H1 (cell line): ENCODE results near the gene KRT85. TPM values are rescaled to one million over a fixed set of nuclear protein-coding genes. Genes with fewer than 3 reads are reported as not detected.
A peak's percentile ranks its signal among the peaks of the same experiment; 100 is the strongest.

Experiments
- CTCF ChIA-PET: fragments of 300-600 bp; sonication (Branson Sonifier 250); formaldehyde crosslinking; loops from one replicate; lab custom pipeline; 2021; ENCODE audit not compliant: partially characterized antibody; lab: Charles Lee
- POLR2A ChIA-PET: fragments of 300-600 bp; sonication (Branson Sonifier 250); formaldehyde crosslinking; loops from one replicate; lab custom pipeline; 2021; ENCODE audit warnings: inconsistent platforms; ENCODE audit not compliant: partially characterized antibody; lab: Charles Lee
- DNase-seq, 2 experiments: peaks; one replicate each; pipeline versions ENCODE4 v3.0.0 to v3.0.0-alpha.2; 2010 to 2022; ENCODE audit warnings: low spot score in 2 of 2, low read depth in 1 of 2, mixed read lengths in 1 of 2
- FAIRE-seq: peaks from 2 replicates; lab custom pipeline; 2011; peaks lifted over from hg19 to GRCh38; lab: Jason Lieb, UNC
- H2AFZ ChIP-seq: 2 replicates; pipeline ENCODE4 v1.8.1; 2012; ENCODE audit warnings: low read length, inconsistent platforms
- H2AK5ac ChIP-seq: 2 replicates; pipeline ENCODE4 v1.6.1; 2013; ENCODE audit warnings: low read depth, low read length
- H2BK120ac ChIP-seq: replicated peaks from 2 replicates; pipeline ENCODE3; 2013; ENCODE audit warnings: low read depth, low read length, inconsistent platforms
- H2BK12ac ChIP-seq: 2 replicates; pipeline ENCODE4 v1.6.1; 2013; ENCODE audit warnings: low read depth, low read length
- H2BK15ac ChIP-seq: 2 replicates; pipeline ENCODE4 v1.6.1; 2013; ENCODE audit warnings: low read length
- H2BK20ac ChIP-seq: 2 replicates; pipeline ENCODE4 v1.6.1; 2013; ENCODE audit warnings: low read length
- H2BK5ac ChIP-seq: 2 replicates; pipeline ENCODE4 v1.6.1; 2013; ENCODE audit warnings: low read depth, low read length
- H3K14ac ChIP-seq: 2 replicates; pipeline ENCODE4 v1.6.1; 2013; ENCODE audit warnings: inconsistent platforms; ENCODE audit not compliant: insufficient read length
- H3K18ac ChIP-seq: 2 replicates; pipeline ENCODE4 v1.6.1; 2013; ENCODE audit warnings: low read length; ENCODE audit errors: extremely low read depth
- H3K23ac ChIP-seq: 2 replicates; pipeline ENCODE4 v1.6.1; 2013; ENCODE audit warnings: inconsistent platforms; ENCODE audit not compliant: insufficient read length
- H3K23me2 ChIP-seq: 2 replicates; pipeline ENCODE4 v1.6.1; 2013; ENCODE audit warnings: low read depth, low read length
- H3K27ac ChIP-seq: 2 replicates; pipeline ENCODE4 v1.6.1; 2011; ENCODE audit warnings: low read depth, low read length, inconsistent platforms
- H3K27me3 ChIP-seq, 4 experiments: replicated peaks in 1 of 4; 1 replicate in 1 of 4; 2 replicates in 3 of 4; pipeline versions ENCODE4 v1.6.1 to v1.8.1; 2011 to 2013; ENCODE audit warnings: low read length in 3 of 4, mild to moderate bottlenecking in 3 of 4, inconsistent platforms in 2 of 4, mixed read lengths in 2 of 4, moderate library complexity in 1 of 4; ENCODE audit not compliant: control insufficient read depth in 3 of 4, insufficient read depth in 3 of 4; ENCODE audit errors: extremely low read depth in 1 of 4
- H3K36me3 ChIP-seq, 4 experiments: 2 replicates each; pipeline versions ENCODE4 v1.6.1 to v1.8.1; 2011 to 2013; ENCODE audit warnings: mild to moderate bottlenecking in 4 of 4, low read length in 3 of 4, moderate library complexity in 2 of 4, control low read depth in 1 of 4, inconsistent platforms in 1 of 4; ENCODE audit not compliant: insufficient read depth in 4 of 4, control insufficient read depth in 2 of 4
- H3K4ac ChIP-seq: replicated peaks from 2 replicates; pipeline ENCODE3; 2013; ENCODE audit warnings: low read length, low read depth, mixed read lengths, inconsistent platforms; ENCODE audit not compliant: insufficient read length
- H3K4me1 ChIP-seq, 4 experiments: replicated peaks in 1 of 4; 1 replicate in 1 of 4; 2 replicates in 3 of 4; pipeline versions ENCODE4 v1.6.1 to v1.8.1; 2011 to 2013; ENCODE audit warnings: low read length in 3 of 4, inconsistent platforms in 2 of 4, mixed read lengths in 1 of 4; ENCODE audit not compliant: insufficient read depth in 4 of 4, control insufficient read depth in 3 of 4
- H3K4me2 ChIP-seq, 2 experiments: 2 replicates each; pipeline versions ENCODE4 v1.6.1 to v1.8.1; 2011 to 2013; ENCODE audit warnings: low read depth in 2 of 2, low read length in 2 of 2, control low read depth in 1 of 2, inconsistent platforms in 1 of 2, mild to moderate bottlenecking in 1 of 2; ENCODE audit not compliant: insufficient read depth in 1 of 2
- H3K4me3 ChIP-seq, 4 experiments: fragments of 200-600, 300-600 bp in 1 of 4; sonication (generic), shearing (Covaris generic), sonication (Bioruptor Twin) in 1 of 4; 2 replicates each; pipeline versions ENCODE4 v1.5.1 to v1.8.1; 2011 to 2016; ENCODE audit warnings: low read length in 4 of 4, low read depth in 3 of 4, control low read depth in 2 of 4, inconsistent platforms in 2 of 4, mild to moderate bottlenecking in 2 of 4, mixed read lengths in 1 of 4, moderate library complexity in 1 of 4; ENCODE audit not compliant: insufficient read depth in 2 of 4; ENCODE audit errors: extremely low read depth in 1 of 4
- H3K56ac ChIP-seq: replicated peaks from 2 replicates; pipeline ENCODE3; 2013; ENCODE audit warnings: low read depth, mild to moderate bottlenecking, mixed read lengths, low read length, inconsistent platforms; ENCODE audit not compliant: insufficient read length
- H3K79me1 ChIP-seq: 2 replicates; pipeline ENCODE4 v1.6.1; 2013; ENCODE audit warnings: low read depth, low read length, control low read depth
- H3K79me2 ChIP-seq, 2 experiments: 2 replicates each; pipeline versions ENCODE4 v1.6.1 to v1.8.1; 2012 to 2013; ENCODE audit warnings: low read length in 2 of 2, mild to moderate bottlenecking in 2 of 2, inconsistent platforms in 1 of 2; ENCODE audit not compliant: insufficient read depth in 2 of 2, control insufficient read depth in 1 of 2
- H3K9ac ChIP-seq, 4 experiments: replicated peaks in 1 of 4; 1 replicate in 1 of 4; 2 replicates in 3 of 4; pipeline versions ENCODE4 v1.6.1 to v1.8.1; 2011 to 2013; ENCODE audit warnings: low read depth in 3 of 4, low read length in 3 of 4, control low read depth in 2 of 4, mild to moderate bottlenecking in 2 of 4, moderate library complexity in 2 of 4, inconsistent platforms in 1 of 4; ENCODE audit errors: extremely low read depth in 1 of 4
- H3K9me3 ChIP-seq, 2 experiments: 2 replicates each; pipeline versions ENCODE4 v1.6.1 to v1.8.1; 2012 to 2013; ENCODE audit warnings: mild to moderate bottlenecking in 2 of 2, moderate library complexity in 2 of 2, control low read depth in 1 of 2, inconsistent platforms in 1 of 2, low read depth in 1 of 2, low read length in 1 of 2, mixed read lengths in 1 of 2; ENCODE audit not compliant: insufficient read depth in 2 of 2
- H4K20me1 ChIP-seq, 2 experiments: replicated peaks in 1 of 2; 2 replicates each; pipeline versions ENCODE3 to v1.8.1; 2011 to 2013; ENCODE audit warnings: inconsistent platforms in 2 of 2, low read length in 2 of 2, mild to moderate bottlenecking in 1 of 2; ENCODE audit not compliant: insufficient read depth in 2 of 2, control insufficient read depth in 1 of 2
- H4K5ac ChIP-seq: 2 replicates; pipeline ENCODE4 v1.6.1; 2013; ENCODE audit warnings: low read length, low read depth, mixed read lengths, inconsistent platforms; ENCODE audit not compliant: insufficient read length
- H4K8ac ChIP-seq: 2 replicates; pipeline ENCODE4 v1.8.0; 2013; ENCODE audit warnings: mild to moderate bottlenecking, moderate library complexity, low read length, inconsistent platforms; ENCODE audit not compliant: insufficient read depth; ENCODE audit errors: extremely low read depth
- H4K91ac ChIP-seq: replicated peaks from 2 replicates; pipeline ENCODE3; 2013; ENCODE audit warnings: low read length, mixed read lengths, inconsistent platforms; ENCODE audit not compliant: insufficient read length
- MAFK ChIP-seq: IDR thresholded peaks from 2 replicates; pipeline ENCODE4 v1.6.1; 2012; ENCODE audit warnings: low read depth, mild to moderate bottlenecking, improper control_type of control experiment, low read length
- SIRT6 ChIP-seq: IDR thresholded peaks from one replicate; pipeline ENCODE4 v1.7.1; 2012; ENCODE audit warnings: low read length, inconsistent platforms
- SP1 ChIP-seq: IDR thresholded peaks from 2 replicates; pipeline ENCODE4 v1.6.1; 2011; ENCODE audit warnings: low read depth, low read length
- SRF ChIP-seq: IDR thresholded peaks from 2 replicates; pipeline ENCODE4 v1.6.1; 2011; ENCODE audit warnings: mild to moderate bottlenecking, low read depth, low read length, moderate library complexity
- WGBS, 2 experiments: shearing (Covaris generic) in 1 of 2; methylation state at CpG; one replicate each; pipeline versions ENCODE4 v1.1.6 to v1.1.7; 2013 to 2015; ENCODE audit warnings: low lambda C conversion rate in 2 of 2, mixed read lengths in 2 of 2, inconsistent platforms in 1 of 2, low coverage in 1 of 2, missing lambda C conversion rate in 1 of 2; ENCODE audit not compliant: insufficient replicate concordance in 2 of 2, insufficient coverage in 1 of 2, insufficient read length in 1 of 2; ENCODE audit errors: extremely low coverage in 1 of 2, missing lambda C conversion rate in 1 of 2; 5-methylcytosine and 5-hydroxymethylcytosine counted together
- polyA plus RNA-seq, 7 experiments: library from polyadenylated mRNA; depleted of rRNA in 3 of 7; stranded (reverse) in 5 of 7; unstranded in 2 of 7; fragments of >200 nt in 5 of 7; fragments of 200-250 nt in 2 of 7; gene quantifications; 1 replicate in 5 of 7; 2 replicates in 1 of 7; 4 replicates in 1 of 7; pipeline versions ENCODE4 v1.2.1 to v1.2.3, GENCODE V29; 2011 to 2013; ENCODE audit warnings: missing spikeins in 2 of 7, mixed read lengths in 2 of 7
- total RNA-seq: library from RNA; stranded (reverse); fragmentation: NEBNext Ultra II Directional; extraction: Animal tissue kit (Norgen Biotek cat#: 25700); gene quantifications from 2 replicates; pipeline ENCODE4 v1.2.1, GENCODE V29; 2021

KRT85 gene
- total and polyA plus RNA-seq, 2 of the 8 experiments (the other 6 are each of a cell fraction or from before 2014, with no cell fraction given): not detected

- no peaks in the 10 kb centered on the region for H3K36me3 ChIP-seq
- WGBS, 2 experiments: 84% methylated on average over 3 of the region's 3 CpGs; no CpG with 5 or more reads in 1 of the 2 experiments
- no peak overlapping the region for H3K4me2 ChIP-seq
- TF ChIP-seq SIRT6 (no peak), SP1 (no peak), SRF (no peak), MAFK (peak; percentile 27; the same call in 1 of the 2 replicates)
- H2BK15ac ChIP-seq: no peak overlapping the region
- CTCF ChIA-PET: interaction anchor here (0.7 to 3.9 kb wide), 5 partner anchors 9 to 546 kb away, joined by 3 to 14 read pairs (median 4); partner anchors contain the start of gene KRT73
- H2BK5ac ChIP-seq: no peak overlapping the region
- H3K4me1 ChIP-seq: peaks cover 0 to 3% (median 0%) of the 10 kb centered on the region in 4 experiments; a peak in 1 of 7 replicates
- H4K8ac ChIP-seq: no peak overlapping the region
- H4K5ac ChIP-seq: no peak overlapping the region
- H3K4ac ChIP-seq: no peak overlapping the region
- no peak overlapping the region for H3K23ac ChIP-seq
- no peak overlapping the region for H2BK20ac ChIP-seq
- DNase-seq: no peak
- H2AFZ ChIP-seq: no peak overlapping the region
- H4K91ac ChIP-seq: no peak overlapping the region
- no peak for FAIRE-seq
- H2AK5ac ChIP-seq: no peak overlapping the region
- no peak overlapping the region for H2BK120ac ChIP-seq
- POLR2A ChIA-PET: no interaction called here
- no peaks in the 10 kb centered on the region for H3K27me3 ChIP-seq
- no peak overlapping the region for H2BK12ac ChIP-seq
- H3K18ac ChIP-seq: no peak overlapping the region
- H3K9me3 ChIP-seq: no peaks in the 10 kb centered on the region
- no peak overlapping the region for H3K14ac ChIP-seq
- no peak overlapping the region for H3K27ac ChIP-seq
- H3K79me1 ChIP-seq: no peaks in the 10 kb centered on the region
- H3K23me2 ChIP-seq: no peaks in the 10 kb centered on the region
- H3K79me2 ChIP-seq: no peaks in the 10 kb centered on the region
- no peak overlapping the region for H3K9ac ChIP-seq
- H4K20me1 ChIP-seq: no peaks in the 10 kb centered on the region
- H3K56ac ChIP-seq: no peak overlapping the region
- no peak overlapping the region for H3K4me3 ChIP-seq
Measured at GRCh38 chr12:52334185-52334584, 33.1 kb downstream of the KRT85 start.
